GM12878 (cell line): ENCODE data around the gene FAM114A2. TPM values are rescaled to one million over a fixed set of nuclear protein-coding genes. Genes with fewer than 3 reads are reported as not detected.

Experiments
- ATAC-seq: fragments of 200-7000 bp; cut with Tn5 transposase; 3 replicates; pipeline ENCODE4 v1.9.1; 2020; ENCODE audit warnings: mild to moderate bottlenecking, moderate library complexity
- BruUV-seq: library from RNA; stranded (reverse); fragments of 400-500 nt; replicated peaks from 2 replicates; lab custom pipeline; 2021; lab: Mats Ljungman, UMichigan
- CTCF ChIA-PET: fragments of 300-600 bp; sonication (Branson Sonifier 250); formaldehyde crosslinking; extraction: SDS; loops from one replicate; lab custom pipeline; 2021; ENCODE audit warnings: inconsistent platforms; lab: Yijun Ruan, JAX
- POLR2A ChIA-PET: fragments of 350-600 bp; formaldehyde crosslinking; extraction: SDS; loops from one replicate; lab custom pipeline; 2021; ENCODE audit warnings: inconsistent platforms; lab: Charles Lee
- RAD21 ChIA-PET: fragments of 300-600 bp; sonication (Branson Sonifier 250); formaldehyde crosslinking; loops from one replicate; lab custom pipeline; 2023; ENCODE audit warnings: antibody characterized with exemption; ENCODE audit not compliant: unreplicated experiment; lab: Charles Lee
- SMC1A ChIA-PET: fragments of 300-600 bp; sonication (Branson Sonifier 250); formaldehyde crosslinking; loops from one replicate; lab custom pipeline; 2023; ENCODE audit not compliant: unreplicated experiment, uncharacterized antibody; lab: Charles Lee
- DNase-seq: peaks from one replicate; pipeline ENCODE4 v3.0.0-alpha.2; 2011; ENCODE audit warnings: low read depth, low spot score
- FAIRE-seq: peaks from 3 replicates; lab custom pipeline; 2011; peaks lifted over from hg19 to GRCh38; lab: Jason Lieb, UNC
- H2AFZ ChIP-seq: 2 replicates; pipeline ENCODE4 v1.6.0; 2011; ENCODE audit warnings: low read depth, low read length, control low read depth; ENCODE audit not compliant: control insufficient read depth
- H3K27ac ChIP-seq: 2 replicates; pipeline ENCODE4 v1.5.1; 2011; ENCODE audit warnings: control low read depth; ENCODE audit not compliant: control insufficient read depth, insufficient read depth
- H3K27me3 ChIP-seq, 2 experiments: replicated peaks in 1 of 2; 2 replicates each; pipeline versions ENCODE4 v1.6.0 to v1.6.1; 2011; ENCODE audit warnings: low read length in 1 of 2; ENCODE audit not compliant: control insufficient read depth in 2 of 2, insufficient read depth in 2 of 2
- H3K36me3 ChIP-seq, 2 experiments: 2 replicates each; pipeline ENCODE4 v1.5.1; 2011; ENCODE audit warnings: low read length in 1 of 2; ENCODE audit not compliant: control insufficient read depth in 2 of 2, insufficient read depth in 2 of 2
- H3K4me1 ChIP-seq: 2 replicates; pipeline ENCODE4 v1.6.1; 2011; ENCODE audit warnings: mild to moderate bottlenecking, low read length, moderate library complexity, mixed read lengths; ENCODE audit not compliant: control insufficient read depth, insufficient read depth
- H3K4me2 ChIP-seq: 2 replicates; pipeline ENCODE4 v1.6.0; 2011; ENCODE audit warnings: control low read depth; ENCODE audit not compliant: control insufficient read depth, insufficient read depth
- H3K4me3 ChIP-seq: fragments of 200-600 bp; sonication (generic); 2 replicates; pipeline ENCODE4 v1.5.1; 2016
- H3K79me2 ChIP-seq: 2 replicates; pipeline ENCODE4 v1.6.0; 2011; ENCODE audit warnings: low read length; ENCODE audit not compliant: control insufficient read depth, insufficient read depth
- H3K9ac ChIP-seq: 2 replicates; pipeline ENCODE4 v1.8.0; 2011; ENCODE audit warnings: low read length, control low read depth, mixed read lengths; ENCODE audit not compliant: control insufficient read depth, insufficient read depth
- H3K9me3 ChIP-seq: replicated peaks from 3 replicates; pipeline ENCODE4 v1.5.1; 2011; ENCODE audit warnings: mild to moderate bottlenecking, low read length; ENCODE audit not compliant: control insufficient read depth, insufficient read depth
- H4K20me1 ChIP-seq: 2 replicates; pipeline ENCODE4 v1.6.0; 2011; ENCODE audit not compliant: control insufficient read depth, insufficient read depth
- MTA2 ChIP-seq: fragments of 450-650 bp; IDR thresholded peaks from 2 replicates; pipeline ENCODE4 v1.6.1; 2016; ENCODE audit warnings: low read depth, mild to moderate bottlenecking, moderate library complexity
- NBN ChIP-seq: fragments of 450-650 bp; IDR thresholded peaks from 2 replicates; pipeline ENCODE4 v1.6.1; 2016
- SIN3A ChIP-seq: IDR thresholded peaks from 2 replicates; pipeline ENCODE4 v1.6.1; 2012; ENCODE audit warnings: low read depth, low read length, improper control_type of control experiment
- SIX5 ChIP-seq: IDR thresholded peaks from 2 replicates; pipeline ENCODE4 v1.6.1; 2011; ENCODE audit warnings: mild to moderate bottlenecking, low read depth, low read length, moderate library complexity; ENCODE audit not compliant: severe bottlenecking
- YBX1 ChIP-seq: fragments of 450-650 bp; IDR thresholded peaks from 2 replicates; pipeline ENCODE4 v1.6.1; 2016; ENCODE audit warnings: antibody characterized with exemption
- ZBTB4 ChIP-seq: fragments of 450-650 bp; formaldehyde crosslinking; IDR thresholded peaks from 2 replicates; pipeline ENCODE4 v1.4.0; 2022; ENCODE audit warnings: mild to moderate bottlenecking, moderate library complexity
- WGBS: methylation state at CpG from one replicate; pipeline ENCODE4 v1.1.6; 2016; ENCODE audit warnings: low lambda C conversion rate; ENCODE audit not compliant: insufficient replicate concordance, insufficient coverage; ENCODE audit errors: missing lambda C conversion rate; 5-methylcytosine and 5-hydroxymethylcytosine counted together
- in situ Hi-C: fragments of 300-500 bp; cut with MboI; formaldehyde crosslinking; loops from 9 replicates; pipeline ENCODE4 v1.14.3; 2018; ENCODE audit warnings: mixed read lengths
- intact Hi-C: fragments of 100-400 bp; cut with micrococcal nuclease; formaldehyde crosslinking; loops from one replicate; pipeline ENCODE4 v1.14.2; 2022; ENCODE audit not compliant: unreplicated experiment
- polyA plus RNA-seq, 11 experiments: library from polyadenylated mRNA; depleted of rRNA in 4 of 11; unstranded in 6 of 11; stranded (reverse) in 5 of 11; fragments of >200 nt; fragmentation: Nextera tagmentation in 4 of 11; fragmentation: Illumina TruSeq in 1 of 11; extraction: Ambion mirVana in 4 of 11; extraction: Trizol in 1 of 11; gene quantifications; 1 replicate in 1 of 11; 2 replicates in 10 of 11; pipeline versions ENCODE4 v1.2.1 to v1.2.3, GENCODE V29; 2011 to 2016; ENCODE audit warnings: inconsistent platforms in 2 of 11, missing spikeins in 2 of 11, low read depth in 1 of 11
- total RNA-seq, 4 experiments: library from RNA; depleted of rRNA in 3 of 4; stranded (reverse); fragments of >200 nt in 3 of 4; fragmentation: Illumina TruSeq in 1 of 4; extraction: Trizol in 1 of 4; gene quantifications; 2 replicates each; pipeline versions ENCODE4 v1.2.1 to v1.2.3, GENCODE V29; 2013 to 2021

Gene FAM114A2
- total and polyA plus RNA-seq, 10 of the 15 experiments (the other 5 are each of a cell fraction or from before 2014, with no cell fraction given), result 16.8 to 32.8 (median 24.3) TPM

GRCh38 chr5:154087260-154087659 is 48.5 kb upstream of the FAM114A2 start:
- Histone ChIP-seq H3K36me3 (no peaks in the 10 kb centered on the region), H3K9ac (no peak overlapping the region), H2AFZ (no peak overlapping the region), H3K4me1 (no peaks in the 10 kb centered on the region), H3K27ac (no peak overlapping the region), H3K4me2 (no peak overlapping the region), H3K9me3 (no peaks in the 10 kb centered on the region), H3K79me2 (no peaks in the 10 kb centered on the region), H3K27me3 (peaks cover 0 to 1% of the 10 kb centered on the region in 2 experiments; a peak in 1 of 4 replicates), H4K20me1 (no peaks in the 10 kb centered on the region), H3K4me3 (no peak overlapping the region)
- ChIA-PET SMC1A (interaction anchor here (1.3 kb wide), 1 partner anchor 11 kb away, joined by 3 read pairs; no protein-coding TSS in a partner anchor), RAD21 (no interaction called here), POLR2A (no interaction called here), CTCF (interaction anchor here (2.3 kb wide), 1 partner anchor 15 kb away, joined by 7 read pairs; no protein-coding TSS in a partner anchor)
- TF ChIP-seq SIX5 (no peak), MTA2 (no peak), YBX1 (no peak), SIN3A (no peak), ZBTB4 (CRISPR knock-in tag) (no peak), NBN (no peak)
- intact Hi-C loops (no loop called here), in situ Hi-C loops (no loop called here)
- 2% methylated on average over 2 of the region's 2 CpGs for WGBS
- ATAC-seq, result no peak
- no TSS peak for BruUV-seq
- DNase-seq, result no peak
- FAIRE-seq, result no peak
